Ramos (cell line): Measurements from ENCODE around the gene VPS52.

Experiments used
- in situ Hi-C: fragments of 300-500 bp; cut with MboI; formaldehyde crosslinking; loops from one replicate; pipeline ENCODE4 v1.14.3; 2022; ENCODE audit warnings: low sequenced_read_pairs; ENCODE audit not compliant: unreplicated experiment

Gene VPS52, protein sequence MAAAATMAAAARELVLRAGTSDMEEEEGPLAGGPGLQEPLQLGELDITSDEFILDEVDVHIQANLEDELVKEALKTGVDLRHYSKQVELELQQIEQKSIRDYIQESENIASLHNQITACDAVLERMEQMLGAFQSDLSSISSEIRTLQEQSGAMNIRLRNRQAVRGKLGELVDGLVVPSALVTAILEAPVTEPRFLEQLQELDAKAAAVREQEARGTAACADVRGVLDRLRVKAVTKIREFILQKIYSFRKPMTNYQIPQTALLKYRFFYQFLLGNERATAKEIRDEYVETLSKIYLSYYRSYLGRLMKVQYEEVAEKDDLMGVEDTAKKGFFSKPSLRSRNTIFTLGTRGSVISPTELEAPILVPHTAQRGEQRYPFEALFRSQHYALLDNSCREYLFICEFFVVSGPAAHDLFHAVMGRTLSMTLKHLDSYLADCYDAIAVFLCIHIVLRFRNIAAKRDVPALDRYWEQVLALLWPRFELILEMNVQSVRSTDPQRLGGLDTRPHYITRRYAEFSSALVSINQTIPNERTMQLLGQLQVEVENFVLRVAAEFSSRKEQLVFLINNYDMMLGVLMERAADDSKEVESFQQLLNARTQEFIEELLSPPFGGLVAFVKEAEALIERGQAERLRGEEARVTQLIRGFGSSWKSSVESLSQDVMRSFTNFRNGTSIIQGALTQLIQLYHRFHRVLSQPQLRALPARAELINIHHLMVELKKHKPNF

GRCh38 chr6:33271468-33272274, at the start of gene VPS52, which contains the start of gene RPS18:
TSS of gene VPS52 (minus strand) at chr6:33271876. CDS start at chr6:33271675, 201 bp downstream.
TSS of gene RPS18 (plus strand) at chr6:33272075. CDS start at chr6:33272120, 45 bp downstream.
- in situ Hi-C loops = no loop called here

DNA sequence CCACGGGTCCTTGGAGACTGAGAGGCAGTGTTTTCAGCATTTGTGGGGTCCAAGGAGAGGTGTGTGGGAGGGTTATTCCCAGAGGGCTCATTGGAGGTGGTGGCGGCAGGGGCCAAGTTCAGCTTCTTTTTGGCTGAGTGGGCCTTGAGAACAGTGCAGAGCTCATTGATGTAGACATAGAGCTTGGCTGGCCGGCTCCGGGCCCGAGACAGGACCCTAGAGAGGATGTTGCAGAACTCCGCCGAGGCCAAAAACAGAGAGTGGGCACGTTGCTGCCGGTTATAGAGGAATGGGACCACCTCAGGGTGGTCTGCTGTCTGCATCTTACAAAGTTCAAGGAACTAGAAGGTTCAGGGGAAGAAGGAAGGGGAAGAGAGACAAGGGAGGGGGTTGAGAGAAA, 49.6 kb upstream of the VPS52 start:
- in situ Hi-C loops = no loop called here

- in situ Hi-C loops = no loop called here
Measured at GRCh38 chr6:33320315-33321181, 48.9 kb upstream of the VPS52 start.

- in situ Hi-C loops = no loop called here
Measured at GRCh38 chr6:33319939-33320314, 48.3 kb upstream of the VPS52 start.

- in situ Hi-C loops = no loop called here
Measured at GRCh38 chr6:33318426-33319073, 46.9 kb upstream of the VPS52 start.

- in situ Hi-C loops = no loop called here
Measured at GRCh38 chr6:33317669-33318425, 46.2 kb upstream of the VPS52 start, which contains the start of gene ZBTB22. TSS of gene ZBTB22 (minus strand) at chr6:33317744. CDS start at chr6:33316916, 828 bp downstream.

DNA sequence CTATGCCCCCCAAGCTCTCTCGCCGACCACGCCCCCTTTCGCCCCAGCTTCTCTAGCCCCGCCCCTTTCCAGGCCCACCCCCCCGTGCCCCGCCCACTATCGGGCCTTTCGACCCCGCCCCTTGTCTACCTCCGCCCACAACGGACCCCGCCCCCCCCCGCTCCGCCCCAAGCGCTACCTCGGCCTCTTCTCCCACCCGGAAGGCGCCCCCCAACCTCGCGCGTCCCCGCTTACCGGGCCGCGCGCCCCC, 45.7 kb upstream of the VPS52 start:
- in situ Hi-C loops = no loop called here

DNA sequence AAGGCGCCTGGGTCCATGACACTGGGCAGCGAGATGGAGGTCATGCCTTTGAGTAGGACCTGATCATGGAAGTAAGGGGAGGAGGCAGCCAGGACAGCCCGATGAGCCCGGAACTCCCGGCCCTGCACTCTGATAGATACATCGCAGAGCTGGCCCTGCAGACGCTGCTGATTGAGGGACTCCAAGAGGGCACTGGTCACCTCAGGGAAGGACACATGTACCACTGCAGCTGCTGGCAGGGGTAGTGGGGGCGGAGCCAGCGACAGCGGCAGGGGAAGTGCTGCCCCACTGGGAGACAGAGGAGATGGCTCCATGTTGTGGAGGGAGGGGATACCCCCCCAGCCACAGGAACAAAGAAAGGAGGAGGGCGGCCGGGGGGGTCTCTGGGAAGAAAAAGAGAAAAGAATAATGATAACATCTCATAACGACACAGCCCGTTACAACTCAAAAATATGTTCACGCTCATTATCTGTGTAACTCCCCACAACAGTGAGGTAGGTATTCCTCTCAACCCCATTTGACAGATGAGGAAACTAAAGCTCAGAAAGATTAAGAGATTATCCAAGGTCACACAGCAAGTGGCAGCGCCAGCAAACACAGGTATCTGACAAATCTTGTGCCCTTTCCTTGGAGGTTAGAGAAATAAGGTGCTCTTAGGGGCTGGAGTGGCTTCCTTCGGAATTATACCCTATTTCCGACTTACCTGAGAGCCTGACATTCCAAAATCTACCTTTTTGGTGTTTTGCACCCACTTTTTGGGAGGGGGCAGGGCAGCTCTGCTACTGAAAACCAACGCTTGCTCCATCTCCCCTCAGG, 45.1 kb upstream of the VPS52 start:
- in situ Hi-C loops = no loop called here

DNA sequence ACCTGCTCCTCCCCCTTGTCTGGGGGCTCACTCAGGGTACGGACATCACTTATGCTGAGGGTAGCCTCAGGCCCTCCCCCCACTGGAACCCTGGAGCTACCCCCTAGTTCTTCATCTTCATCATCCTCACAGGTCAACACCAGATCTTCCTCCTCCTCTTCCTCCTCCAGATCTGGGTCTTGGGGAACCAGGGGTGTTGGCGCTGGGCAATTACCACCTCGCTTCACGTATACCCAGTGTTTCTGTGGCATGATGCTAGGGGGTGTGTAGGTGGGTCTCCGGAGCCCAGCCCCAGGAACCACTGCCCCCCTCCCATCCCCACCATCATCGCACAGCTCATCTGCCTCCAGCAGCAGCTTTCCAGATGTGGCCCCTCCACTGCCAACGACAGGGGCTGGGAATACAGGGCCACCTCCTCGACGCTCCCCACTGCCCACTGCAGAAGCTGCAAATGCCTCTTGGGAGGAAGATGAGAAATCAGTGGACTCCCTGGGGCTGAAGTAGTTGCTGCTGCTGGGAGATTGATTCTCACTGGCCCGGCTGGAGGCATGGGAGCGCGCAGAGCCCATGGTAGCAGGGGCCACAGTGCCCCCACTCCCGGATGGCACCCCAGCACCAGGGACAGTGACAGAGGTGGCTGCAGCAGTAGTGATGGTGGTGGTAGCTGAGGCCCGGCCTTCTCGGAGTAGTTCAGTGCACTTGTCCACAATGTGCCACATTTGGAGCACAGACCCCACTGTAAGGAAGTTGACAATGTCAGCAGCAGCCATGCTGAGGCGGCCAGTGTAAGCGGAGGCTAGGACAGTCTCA, 44.3 kb upstream of the VPS52 start:
- in situ Hi-C loops = no loop called here

DNA sequence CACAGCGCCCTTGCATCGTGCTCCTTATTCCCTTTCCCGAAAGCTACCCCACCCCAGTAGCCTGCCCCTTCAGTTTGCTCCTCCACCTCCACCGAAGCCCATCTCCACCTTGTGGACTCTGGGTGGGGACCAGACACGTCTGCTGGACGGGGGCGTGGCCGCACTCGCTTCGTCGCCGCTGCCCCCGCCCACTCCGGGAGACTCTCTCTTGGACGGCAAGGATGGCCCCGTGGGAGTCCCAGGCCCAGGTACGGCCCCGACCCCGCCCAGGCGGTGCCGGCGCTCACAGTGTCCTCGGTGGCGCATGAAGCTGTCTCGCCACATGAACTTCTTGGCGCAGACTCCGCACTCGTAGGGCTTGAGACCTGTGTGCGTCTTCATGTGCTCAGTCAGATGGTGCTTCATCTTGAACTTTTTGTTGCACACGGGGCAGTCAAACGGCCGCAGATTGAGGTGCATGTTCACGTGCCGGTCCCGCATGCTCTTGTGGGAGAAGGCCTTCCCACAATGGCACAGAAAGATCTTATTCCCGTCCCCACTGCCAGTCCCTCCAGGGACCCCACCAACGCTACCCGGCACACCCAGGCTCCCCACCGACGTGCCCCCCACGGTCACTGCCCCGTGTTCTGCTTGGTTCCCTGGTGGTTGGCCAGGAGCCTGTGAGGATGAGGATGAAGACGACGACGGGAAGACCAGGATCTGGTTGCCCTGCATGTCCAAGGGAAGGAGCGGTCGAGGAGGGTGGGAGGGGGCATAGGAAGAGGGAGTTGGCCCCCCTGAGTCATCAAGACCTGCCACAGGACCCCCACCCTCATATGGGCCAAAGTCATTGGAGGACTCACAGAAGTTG, 43.5 kb upstream of the VPS52 start:
- in situ Hi-C loops = no loop called here

GRCh38 chr6:33314515-33314942, 42.9 kb upstream of the VPS52 start:
- in situ Hi-C loops = no loop called here

DNA sequence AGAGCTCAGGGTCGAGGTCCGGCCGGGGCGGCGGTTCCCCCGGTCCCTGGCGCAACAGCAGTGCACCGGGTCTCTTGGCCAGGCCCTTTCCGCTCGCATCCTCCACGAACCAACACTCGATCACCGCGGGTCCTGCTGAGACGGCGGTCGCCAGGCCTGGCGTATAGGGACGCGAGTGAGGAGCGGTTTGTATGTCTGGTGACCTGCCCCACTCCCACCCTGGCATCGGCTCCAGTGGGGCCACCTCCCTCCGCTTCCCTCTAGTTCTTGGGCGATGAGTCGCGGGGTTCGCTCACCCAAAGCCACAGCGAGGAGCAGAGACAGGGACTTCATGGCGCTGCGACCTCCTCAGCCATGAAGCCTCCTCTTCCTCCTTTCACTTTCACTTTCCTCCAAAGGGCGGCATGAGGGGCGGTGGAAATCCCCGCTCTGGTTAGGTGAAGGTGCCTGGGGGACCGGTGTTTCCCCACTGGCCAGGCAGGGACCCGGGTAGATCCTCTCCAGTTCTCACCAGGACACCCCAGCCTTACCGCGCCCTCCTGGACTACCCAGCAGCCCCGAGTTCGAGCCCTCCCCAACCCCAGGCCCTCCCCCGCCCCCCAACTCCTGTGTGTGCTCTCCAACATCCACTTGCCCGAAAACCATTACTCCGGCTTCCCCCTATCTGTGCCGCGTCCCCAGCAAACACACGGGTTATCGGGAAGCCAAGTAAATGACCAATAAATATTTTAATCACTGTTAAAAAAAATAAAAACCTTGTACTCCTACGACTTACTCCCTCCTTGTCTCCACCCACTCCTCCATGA, 42.2 kb upstream of the VPS52 start, which contains the start of gene TAPBP:
Gene TAPBP (minus strand): TSS at position 370 of the 806 bp plus-strand sequence. CDS start 37 bp downstream, at position 333.
- in situ Hi-C loops = no loop called here

DNA sequence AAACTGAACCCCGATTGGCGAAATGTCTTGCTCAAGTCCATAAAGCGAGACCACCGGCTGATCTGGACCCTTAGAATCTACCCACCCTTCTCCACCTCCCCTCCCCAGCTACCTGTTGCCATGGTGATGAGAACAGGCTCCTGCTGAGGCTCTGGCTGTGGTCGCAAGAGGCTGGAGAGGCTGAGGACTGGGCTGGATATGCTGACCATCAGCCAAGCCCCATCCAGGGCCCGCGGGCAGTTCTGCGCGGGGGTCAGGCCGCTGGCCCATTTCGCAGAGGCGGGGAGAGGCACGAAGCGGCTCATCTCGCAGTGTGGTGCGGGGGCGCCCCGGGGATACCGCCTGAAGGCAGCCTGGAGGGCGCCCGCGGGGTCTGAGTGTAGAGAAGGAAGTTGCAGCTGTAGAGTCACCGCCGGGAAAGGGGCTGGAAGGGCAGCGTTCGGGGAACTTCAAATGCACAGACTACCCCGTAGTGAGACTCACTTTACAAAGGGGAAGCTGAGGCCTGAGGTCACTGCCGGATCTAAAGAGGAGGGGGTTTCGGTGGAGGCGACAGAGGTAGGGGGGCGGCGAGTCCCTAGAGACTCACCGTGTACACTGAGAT, 41.5 kb upstream of the VPS52 start:
- in situ Hi-C loops = no loop called here

DNA sequence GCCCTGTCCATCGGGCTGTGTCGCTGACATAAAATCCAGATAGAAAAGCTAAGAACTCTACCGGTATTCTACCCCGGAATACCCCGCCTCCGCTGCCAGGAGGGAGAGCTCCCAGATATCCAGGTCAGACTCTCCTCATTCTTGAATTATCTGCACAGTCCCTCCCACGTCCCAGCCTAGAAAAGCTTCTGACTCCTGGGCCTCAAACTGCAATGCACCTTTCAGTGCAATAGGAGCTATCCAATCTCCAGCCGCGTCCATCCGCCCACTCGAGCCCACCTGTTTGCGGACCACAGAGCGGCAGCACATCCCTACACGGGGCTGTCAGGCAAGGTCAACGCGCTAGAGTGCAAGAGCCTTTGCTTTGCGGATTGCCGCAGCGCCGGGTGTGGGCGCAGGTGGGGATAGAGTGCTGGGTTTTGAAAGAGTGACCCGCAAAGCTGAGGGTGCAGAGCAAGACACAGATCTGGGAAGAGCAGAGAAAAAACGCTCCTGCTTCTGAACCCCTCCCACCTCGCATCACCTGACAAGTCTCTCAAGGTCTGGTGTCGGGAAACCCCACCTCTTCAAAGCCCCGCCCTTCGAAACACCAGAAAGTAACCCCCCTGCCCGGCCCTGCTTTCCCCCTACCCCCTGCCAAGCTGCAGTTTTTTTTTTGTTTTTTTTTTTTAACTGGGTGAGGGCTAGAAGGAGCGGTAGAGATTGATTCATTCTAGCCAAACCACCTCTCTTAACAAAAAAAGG, 40.9 kb upstream of the VPS52 start:
- in situ Hi-C loops = no loop called here
